ENCODE results near the gene GRIA1.
"Not testable (repeated sequence)": the region's sequence is repeated elsewhere in the genome, so short reads cannot be mapped to it uniquely, and the experiment has no call there.

The GRIA1 gene

DNA sequence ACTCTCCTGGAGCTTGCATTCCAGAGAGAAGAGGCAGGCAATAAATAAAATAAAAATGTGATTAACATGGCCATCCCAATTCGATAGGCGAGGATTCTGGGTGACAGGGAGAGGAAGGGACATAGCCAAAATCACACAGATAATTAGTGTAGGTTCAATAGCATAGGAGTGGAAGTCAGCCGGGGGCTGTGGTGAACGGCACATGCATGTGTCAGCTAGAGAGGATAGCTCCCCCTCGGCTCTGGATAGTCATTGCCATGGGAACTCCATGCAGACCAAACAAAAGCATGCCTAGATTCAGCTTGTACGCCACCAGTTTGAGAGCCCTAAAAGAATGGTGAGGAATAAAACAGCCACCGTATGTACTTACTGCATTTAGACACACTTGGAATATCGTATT is 223.5 kb downstream of the GRIA1 start:
- H3K4me3 ChIP-seq (ENCODE audit: low read length in 2 of 2), result no peak overlapping the region
- peaks cover 0 to 5% of the 10 kb centered on the region in 2 donors for H3K9me3 ChIP-seq (ENCODE audit: control insufficient read depth in 2 of 2, low read length in 2 of 2)
- H3K27ac ChIP-seq (ENCODE audit: low read length), result no peak overlapping the region
- no peaks in the 10 kb centered on the region for H3K36me3 ChIP-seq (ENCODE audit: control insufficient read depth in 2 of 2, insufficient read depth in 2 of 2, low read length in 2 of 2)
- no peaks in the 10 kb centered on the region for H3K4me1 ChIP-seq (ENCODE audit: control insufficient read depth, insufficient read depth, low read length)
- H3K9ac ChIP-seq (ENCODE audit: low read length in 2 of 2), result no peak overlapping the region
- H3K27me3 ChIP-seq (ENCODE audit: control insufficient read depth in 1 of 2, insufficient read depth in 2 of 2, low read length in 2 of 2), result no peaks in the 10 kb centered on the region

DNA sequence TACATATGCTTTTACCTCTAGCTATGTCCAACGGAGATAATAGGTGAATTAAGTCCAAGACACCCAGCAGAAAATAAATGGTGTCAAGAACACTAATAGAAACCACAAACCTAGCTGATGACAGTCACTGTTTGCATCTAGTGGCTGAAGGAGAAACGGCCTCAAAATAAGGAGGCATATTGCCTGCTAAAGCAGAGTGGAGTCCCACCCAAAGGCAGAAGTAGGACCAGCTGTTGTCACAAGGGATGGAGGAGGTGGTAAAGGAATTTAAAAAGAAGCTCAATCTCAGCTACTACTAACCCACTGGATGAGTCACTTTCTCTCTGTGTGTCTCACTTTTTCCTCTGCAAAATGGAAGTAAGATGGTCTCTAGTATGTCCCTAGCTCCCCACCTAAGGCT is 224.3 kb downstream of the GRIA1 start:
- Histone ChIP-seq H3K4me3 (ENCODE audit: low read length in 2 of 2) (no peak overlapping the region), H3K4me1 (ENCODE audit: control insufficient read depth, insufficient read depth, low read length) (no peaks in the 10 kb centered on the region), H3K9me3 (ENCODE audit: control insufficient read depth in 2 of 2, low read length in 2 of 2) (peaks cover 0 to 5% of the 10 kb centered on the region in 2 donors), H3K27ac (ENCODE audit: low read length) (no peak overlapping the region), H3K27me3 (ENCODE audit: control insufficient read depth in 1 of 2, insufficient read depth in 2 of 2, low read length in 2 of 2) (no peaks in the 10 kb centered on the region), H3K36me3 (ENCODE audit: control insufficient read depth in 2 of 2, insufficient read depth in 2 of 2, low read length in 2 of 2) (no peaks in the 10 kb centered on the region), H3K9ac (ENCODE audit: low read length in 2 of 2) (no peak overlapping the region)

DNA sequence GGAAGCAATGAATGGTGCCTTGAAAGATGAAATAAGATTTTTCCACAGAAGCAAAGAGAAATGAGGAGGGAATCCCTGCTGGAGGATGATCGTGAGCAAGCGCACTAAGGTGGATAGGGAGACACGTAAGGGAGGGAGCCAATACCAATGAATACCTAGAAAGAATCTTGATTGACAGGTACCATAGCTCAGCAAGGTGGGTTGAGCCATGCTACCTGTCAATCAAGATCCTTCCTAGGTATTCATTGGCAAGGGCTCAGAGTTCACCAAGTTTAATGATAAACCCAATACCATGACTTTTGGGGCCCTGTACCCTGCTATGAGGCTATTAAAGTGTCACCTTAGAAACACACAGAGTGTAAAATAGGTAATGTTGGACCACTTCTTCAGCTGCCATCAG is 226.8 kb downstream of the GRIA1 start:
- H3K4me3 ChIP-seq (ENCODE audit: low read length in 2 of 2), result no peak overlapping the region
- peaks cover 0 to 5% of the 10 kb centered on the region in 2 donors for H3K9me3 ChIP-seq (ENCODE audit: control insufficient read depth in 2 of 2, low read length in 2 of 2)
- no peaks in the 10 kb centered on the region for H3K36me3 ChIP-seq (ENCODE audit: control insufficient read depth in 2 of 2, insufficient read depth in 2 of 2, low read length in 2 of 2)
- no peak overlapping the region for H3K27ac ChIP-seq (ENCODE audit: low read length)
- no peaks in the 10 kb centered on the region for H3K4me1 ChIP-seq (ENCODE audit: control insufficient read depth, insufficient read depth, low read length)
- H3K27me3 ChIP-seq (ENCODE audit: control insufficient read depth in 1 of 2, insufficient read depth in 2 of 2, low read length in 2 of 2), result no peaks in the 10 kb centered on the region
- no peak overlapping the region for H3K9ac ChIP-seq (ENCODE audit: low read length in 2 of 2)

DNA sequence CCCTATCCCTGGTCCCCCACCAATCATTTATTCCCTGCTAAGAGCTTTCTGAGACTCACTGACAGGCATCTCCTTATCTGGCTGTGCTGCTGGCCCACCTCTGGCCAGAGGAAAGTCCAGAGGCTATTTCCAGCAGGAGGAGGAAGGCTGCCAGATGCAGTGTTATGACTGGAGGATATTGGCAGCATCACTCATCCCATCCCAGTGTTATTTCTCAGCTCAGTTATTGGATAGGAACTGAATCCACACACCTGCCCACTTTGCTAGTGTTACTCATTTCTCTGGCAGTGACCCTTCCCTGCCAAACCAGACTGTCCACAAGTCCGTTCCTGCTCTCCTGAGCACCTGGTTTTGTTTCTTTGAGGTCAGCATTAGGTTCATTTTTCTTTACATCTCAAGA is 228.2 kb downstream of the GRIA1 start:
- Histone ChIP-seq H3K4me1 (ENCODE audit: control insufficient read depth, insufficient read depth, low read length) (no peaks in the 10 kb centered on the region), H3K36me3 (ENCODE audit: control insufficient read depth in 2 of 2, insufficient read depth in 2 of 2, low read length in 2 of 2) (no peaks in the 10 kb centered on the region), H3K9ac (ENCODE audit: low read length in 2 of 2) (no peak overlapping the region), H3K27ac (ENCODE audit: low read length) (no peak overlapping the region), H3K4me3 (ENCODE audit: low read length in 2 of 2) (no peak overlapping the region), H3K9me3 (ENCODE audit: control insufficient read depth in 2 of 2, low read length in 2 of 2) (peaks cover 0 to 5% of the 10 kb centered on the region in 2 donors), H3K27me3 (ENCODE audit: control insufficient read depth in 1 of 2, insufficient read depth in 2 of 2, low read length in 2 of 2) (no peaks in the 10 kb centered on the region)

DNA sequence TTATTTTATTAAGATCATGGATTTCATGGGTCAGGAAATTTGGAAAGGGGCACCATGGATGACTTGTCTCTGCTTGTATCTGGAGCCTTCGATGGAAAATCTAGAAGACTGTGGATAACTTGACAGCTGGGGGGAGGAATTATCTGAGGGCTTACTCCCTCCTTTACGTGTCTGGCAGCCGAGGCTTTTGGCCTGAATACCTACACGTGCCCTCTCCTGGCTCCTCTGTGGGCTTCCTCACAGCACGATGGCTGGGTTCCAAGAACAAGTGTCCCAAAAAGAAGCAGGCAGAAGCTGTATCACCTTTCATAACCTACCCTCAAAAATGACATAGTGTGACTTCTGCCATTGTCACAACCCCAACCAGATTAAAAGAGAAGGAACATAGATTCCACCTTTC is 228.9 kb downstream of the GRIA1 start:
- Histone ChIP-seq H3K9ac (ENCODE audit: low read length in 2 of 2) (no peak overlapping the region), H3K27ac (ENCODE audit: low read length) (no peak overlapping the region), H3K27me3 (ENCODE audit: control insufficient read depth in 1 of 2, insufficient read depth in 2 of 2, low read length in 2 of 2) (no peaks in the 10 kb centered on the region), H3K4me1 (ENCODE audit: control insufficient read depth, insufficient read depth, low read length) (no peaks in the 10 kb centered on the region), H3K36me3 (ENCODE audit: control insufficient read depth in 2 of 2, insufficient read depth in 2 of 2, low read length in 2 of 2) (no peaks in the 10 kb centered on the region), H3K4me3 (ENCODE audit: low read length in 2 of 2) (no peak overlapping the region), H3K9me3 (ENCODE audit: control insufficient read depth in 2 of 2, low read length in 2 of 2) (peaks cover 0 to 5% of the 10 kb centered on the region in 2 donors)

DNA sequence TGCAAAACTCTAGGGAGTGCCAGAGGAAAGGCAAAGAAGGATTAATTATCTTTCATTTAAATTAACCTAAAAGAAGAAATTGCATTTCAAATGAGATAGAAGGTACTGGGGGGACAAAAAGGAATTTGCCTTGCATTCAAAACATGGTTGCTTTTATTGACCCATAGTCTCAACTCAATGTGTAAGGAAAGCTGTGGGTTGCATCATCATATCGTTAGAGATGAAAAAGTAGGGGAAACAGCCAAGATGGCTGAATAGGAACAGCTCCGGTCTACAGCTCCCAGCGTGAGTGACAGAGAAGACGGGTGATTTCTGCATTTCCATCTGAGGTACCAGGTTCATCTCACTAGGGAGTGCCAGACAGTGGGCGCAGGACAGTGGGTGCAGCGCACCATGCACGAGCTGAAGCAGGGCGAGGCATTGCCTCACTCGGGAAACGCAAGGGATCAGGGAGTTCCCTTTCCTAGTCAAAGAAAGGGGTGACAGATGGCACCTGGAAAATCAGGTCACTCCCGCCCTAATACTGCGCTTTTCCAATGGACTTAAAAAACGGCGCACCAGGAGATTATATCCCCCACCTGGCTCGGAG is 232.6 kb downstream of the GRIA1 start:
- H3K9me3 ChIP-seq (ENCODE audit: control insufficient read depth in 2 of 2, low read length in 2 of 2), result not testable (repeated sequence)

DNA sequence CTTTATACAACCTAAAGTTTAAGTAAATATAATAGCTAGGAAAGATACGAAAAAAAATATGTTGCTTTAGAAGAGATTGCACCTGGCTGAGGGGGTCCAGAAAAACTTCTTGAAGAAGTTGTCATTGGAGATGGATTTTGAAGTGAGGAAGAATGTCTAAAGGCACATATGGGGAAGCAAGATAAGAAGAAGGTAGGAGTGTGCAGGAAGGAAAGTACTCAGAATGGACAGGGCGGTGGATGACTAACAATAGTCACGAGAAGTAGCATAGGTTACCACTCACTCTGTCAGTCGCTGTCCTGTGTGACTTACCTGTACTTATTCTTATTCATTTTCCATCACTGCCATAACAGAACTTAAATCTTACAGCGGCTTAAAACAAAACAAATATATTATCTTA is 251.6 kb downstream of the GRIA1 start:
- Histone ChIP-seq H3K4me1 (ENCODE audit: control insufficient read depth, insufficient read depth, low read length) (no peaks in the 10 kb centered on the region), H3K9me3 (ENCODE audit: control insufficient read depth in 2 of 2, low read length in 2 of 2) (no peaks in the 10 kb centered on the region)

More for the DNA sequence above, 232.6 kb downstream of the GRIA1 start:
- not testable (repeated sequence) for H3K36me3 ChIP-seq (ENCODE audit: control insufficient read depth in 2 of 2, insufficient read depth in 2 of 2, low read length in 2 of 2); H3K27ac ChIP-seq (ENCODE audit: low read length); H3K4me1 ChIP-seq (ENCODE audit: control insufficient read depth, insufficient read depth, low read length); H3K27me3 ChIP-seq (ENCODE audit: control insufficient read depth in 1 of 2, insufficient read depth in 2 of 2, low read length in 2 of 2); H3K4me3 ChIP-seq (ENCODE audit: low read length in 2 of 2); H3K9ac ChIP-seq (ENCODE audit: low read length in 2 of 2)

DNA sequence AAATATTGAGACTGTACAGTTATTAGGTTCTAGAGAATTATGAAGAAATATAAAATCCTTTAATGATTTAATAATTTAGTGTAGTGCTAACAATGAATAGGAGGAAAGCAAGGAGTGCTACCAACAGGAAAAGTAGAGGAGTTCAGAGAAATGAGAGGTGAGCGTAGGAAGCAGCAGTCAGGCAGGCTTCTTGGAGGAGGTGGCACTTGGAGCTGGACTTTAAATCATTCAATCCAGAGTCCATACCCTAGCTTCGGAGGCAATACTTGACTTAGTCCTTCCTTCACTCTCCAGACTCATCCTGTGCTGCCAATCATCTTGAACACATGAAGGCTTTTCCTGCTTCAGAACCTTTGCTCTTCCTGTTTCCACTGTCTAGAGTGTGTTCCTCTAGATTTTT is 254.3 kb downstream of the GRIA1 start:
- Histone ChIP-seq H3K4me3 (ENCODE audit: low read length in 2 of 2) (no peak overlapping the region), H3K4me1 (ENCODE audit: control insufficient read depth, insufficient read depth, low read length) (no peaks in the 10 kb centered on the region), H3K27me3 (ENCODE audit: control insufficient read depth in 1 of 2, insufficient read depth in 2 of 2, low read length in 2 of 2) (no peaks in the 10 kb centered on the region), H3K36me3 (ENCODE audit: control insufficient read depth in 2 of 2, insufficient read depth in 2 of 2, low read length in 2 of 2) (no peaks in the 10 kb centered on the region), H3K27ac (ENCODE audit: low read length) (no peak overlapping the region), H3K9ac (ENCODE audit: low read length in 2 of 2) (no peak overlapping the region), H3K9me3 (ENCODE audit: control insufficient read depth in 2 of 2, low read length in 2 of 2) (no peaks in the 10 kb centered on the region)

More for the DNA sequence above, 251.6 kb downstream of the GRIA1 start:
- no peaks in the 10 kb centered on the region for H3K36me3 ChIP-seq (ENCODE audit: control insufficient read depth in 2 of 2, insufficient read depth in 2 of 2, low read length in 2 of 2)
- no peak overlapping the region for H3K9ac ChIP-seq (ENCODE audit: low read length in 2 of 2)
- no peak overlapping the region for H3K4me3 ChIP-seq (ENCODE audit: low read length in 2 of 2)
- H3K27ac ChIP-seq (ENCODE audit: low read length), result no peak overlapping the region
- no peaks in the 10 kb centered on the region for H3K27me3 ChIP-seq (ENCODE audit: control insufficient read depth in 1 of 2, insufficient read depth in 2 of 2, low read length in 2 of 2)

DNA sequence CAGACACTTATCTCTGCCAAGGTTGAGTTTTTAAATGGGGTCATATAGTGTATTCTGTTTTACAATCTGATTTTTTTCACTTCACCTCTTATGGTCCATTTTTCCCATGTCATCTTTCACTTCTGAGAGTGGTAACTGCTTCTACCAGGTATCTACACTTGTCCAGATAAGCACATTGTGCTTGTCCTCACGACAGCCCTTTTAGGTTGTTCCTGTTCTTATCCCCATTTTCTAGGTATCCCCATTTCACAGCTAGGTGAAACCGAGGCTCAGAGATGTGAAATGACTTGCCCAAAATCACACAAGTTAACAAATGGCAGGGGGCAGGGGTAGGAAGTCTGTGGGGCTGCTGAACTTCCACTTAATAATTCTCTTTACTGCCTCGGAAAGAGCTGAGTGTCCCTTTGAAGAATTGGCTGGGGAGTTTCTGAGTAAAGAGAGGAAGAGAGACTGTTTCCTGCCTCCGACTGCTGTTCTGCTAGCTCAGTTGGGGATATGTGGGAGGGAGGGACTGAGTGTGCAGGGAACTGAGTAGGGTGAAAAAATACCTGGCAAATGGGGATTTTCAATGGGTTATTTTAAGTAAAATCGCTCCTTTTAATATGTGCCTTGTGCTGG is 255.4 kb downstream of the GRIA1 start:
- no peaks in the 10 kb centered on the region for H3K9me3 ChIP-seq (ENCODE audit: control insufficient read depth in 2 of 2, low read length in 2 of 2)
- no peak overlapping the region for H3K4me3 ChIP-seq (ENCODE audit: low read length in 2 of 2)
- H3K27me3 ChIP-seq (ENCODE audit: control insufficient read depth in 1 of 2, insufficient read depth in 2 of 2, low read length in 2 of 2), result no peaks in the 10 kb centered on the region
- H3K36me3 ChIP-seq (ENCODE audit: control insufficient read depth in 2 of 2, insufficient read depth in 2 of 2, low read length in 2 of 2), result no peaks in the 10 kb centered on the region
- no peak overlapping the region for H3K9ac ChIP-seq (ENCODE audit: low read length in 2 of 2)
- no peaks in the 10 kb centered on the region for H3K4me1 ChIP-seq (ENCODE audit: control insufficient read depth, insufficient read depth, low read length)
- no peak overlapping the region for H3K27ac ChIP-seq (ENCODE audit: low read length)

DNA sequence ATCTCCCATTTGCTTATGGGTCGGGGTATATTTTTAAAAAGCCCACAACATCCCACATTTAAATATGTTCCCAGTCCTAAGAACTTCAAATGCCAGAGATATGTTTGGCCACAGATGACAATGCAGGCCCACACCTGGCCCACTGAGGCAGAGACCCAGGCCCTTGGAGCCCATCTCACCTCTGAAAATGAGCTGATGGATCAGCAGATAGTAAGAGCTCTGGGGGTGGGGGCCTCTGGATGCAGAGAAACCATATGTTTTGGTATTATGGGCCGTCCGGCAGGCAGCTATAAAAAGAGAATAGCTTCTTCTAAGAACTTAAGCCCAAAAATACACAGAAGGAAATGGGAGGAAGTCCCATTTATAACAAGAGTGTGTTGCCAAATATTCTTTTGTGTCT is 256.0 kb downstream of the GRIA1 start:
- H3K9ac ChIP-seq (ENCODE audit: low read length in 2 of 2), result no peak overlapping the region
- no peaks in the 10 kb centered on the region for H3K4me1 ChIP-seq (ENCODE audit: control insufficient read depth, insufficient read depth, low read length)
- no peaks in the 10 kb centered on the region for H3K9me3 ChIP-seq (ENCODE audit: control insufficient read depth in 2 of 2, low read length in 2 of 2)
- no peaks in the 10 kb centered on the region for H3K27me3 ChIP-seq (ENCODE audit: control insufficient read depth in 1 of 2, insufficient read depth in 2 of 2, low read length in 2 of 2)
- no peaks in the 10 kb centered on the region for H3K36me3 ChIP-seq (ENCODE audit: control insufficient read depth in 2 of 2, insufficient read depth in 2 of 2, low read length in 2 of 2)
- no peak overlapping the region for H3K4me3 ChIP-seq (ENCODE audit: low read length in 2 of 2)
- H3K27ac ChIP-seq (ENCODE audit: low read length), result no peak overlapping the region

DNA sequence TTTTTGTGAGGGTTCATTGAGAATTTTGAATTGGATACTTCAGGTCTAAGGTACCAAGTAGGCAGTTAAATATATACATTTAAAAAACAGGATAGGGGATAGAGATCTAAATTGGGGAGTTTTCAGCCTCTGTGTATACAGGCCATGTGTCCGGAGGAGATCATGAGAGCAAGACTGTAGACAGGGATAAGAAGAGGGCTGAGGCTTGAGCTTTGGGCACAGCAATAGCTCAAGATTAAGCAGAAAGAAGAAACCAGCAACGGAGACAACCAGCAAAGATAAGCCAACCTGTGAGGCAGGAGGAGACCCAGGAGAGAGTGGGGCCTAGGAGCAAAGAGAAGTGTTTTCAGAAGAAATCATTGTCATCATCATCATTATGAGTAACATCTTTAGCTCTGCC is 258.4 kb downstream of the GRIA1 start:
- H3K9ac ChIP-seq (ENCODE audit: low read length in 2 of 2), result no peak overlapping the region
- H3K4me1 ChIP-seq (ENCODE audit: control insufficient read depth, insufficient read depth, low read length), result no peaks in the 10 kb centered on the region
- no peak overlapping the region for H3K27ac ChIP-seq (ENCODE audit: low read length)
- no peak overlapping the region for H3K4me3 ChIP-seq (ENCODE audit: low read length in 2 of 2)
- no peaks in the 10 kb centered on the region for H3K9me3 ChIP-seq (ENCODE audit: control insufficient read depth in 2 of 2, low read length in 2 of 2)
- no peaks in the 10 kb centered on the region for H3K27me3 ChIP-seq (ENCODE audit: control insufficient read depth in 1 of 2, insufficient read depth in 2 of 2, low read length in 2 of 2)
- no peaks in the 10 kb centered on the region for H3K36me3 ChIP-seq (ENCODE audit: control insufficient read depth in 2 of 2, insufficient read depth in 2 of 2, low read length in 2 of 2)
